ENCODE results near the gene PCBP2.

PCBP2 gene

GRCh38 chr12:53510181-53510812 lies 58.4 kb downstream of the PCBP2 start:
- no peak for DNase-seq

- no peak for DNase-seq
Observed at GRCh38 chr12:53513712-53514410, 62.0 kb downstream of the PCBP2 start.

GRCh38 chr12:53514628-53515290 lies 62.9 kb downstream of the PCBP2 start:
- DNase-seq, result no peak

- no peak for DNase-seq
Observed at GRCh38 chr12:53515291-53515680, 63.4 kb downstream of the PCBP2 start.

- no peak for DNase-seq
Observed at GRCh38 chr12:53516758-53517455, 65.0 kb downstream of the PCBP2 start.

GRCh38 chr12:53518381-53518780 lies 66.5 kb downstream of the PCBP2 start:
- DNase-seq, result no peak

- no peak for DNase-seq
Observed at GRCh38 chr12:53523131-53523530, 71.2 kb downstream of the PCBP2 start.

- DNase-seq, result no peak
Observed at GRCh38 chr12:53524476-53524875, 72.6 kb downstream of the PCBP2 start.

GRCh38 chr12:53530061-53530460 lies 78.2 kb downstream of the PCBP2 start:
- DNase-seq, result no peak
